GM19397 (cell line): ENCODE results near the gene MYL9.
"Not testable (repeated sequence)": the region's sequence is repeated elsewhere in the genome, so short reads cannot be mapped to it uniquely, and the experiment has no call there.

Source experiments
- ATAC-seq: cut with Tn5 transposase; IDR thresholded peaks from one replicate; pipeline ENCODE4 v1.9.1; 2021; ENCODE audit warnings: mild to moderate bottlenecking, moderate library complexity; ENCODE audit not compliant: unreplicated experiment

The MYL9 gene

DNA sequence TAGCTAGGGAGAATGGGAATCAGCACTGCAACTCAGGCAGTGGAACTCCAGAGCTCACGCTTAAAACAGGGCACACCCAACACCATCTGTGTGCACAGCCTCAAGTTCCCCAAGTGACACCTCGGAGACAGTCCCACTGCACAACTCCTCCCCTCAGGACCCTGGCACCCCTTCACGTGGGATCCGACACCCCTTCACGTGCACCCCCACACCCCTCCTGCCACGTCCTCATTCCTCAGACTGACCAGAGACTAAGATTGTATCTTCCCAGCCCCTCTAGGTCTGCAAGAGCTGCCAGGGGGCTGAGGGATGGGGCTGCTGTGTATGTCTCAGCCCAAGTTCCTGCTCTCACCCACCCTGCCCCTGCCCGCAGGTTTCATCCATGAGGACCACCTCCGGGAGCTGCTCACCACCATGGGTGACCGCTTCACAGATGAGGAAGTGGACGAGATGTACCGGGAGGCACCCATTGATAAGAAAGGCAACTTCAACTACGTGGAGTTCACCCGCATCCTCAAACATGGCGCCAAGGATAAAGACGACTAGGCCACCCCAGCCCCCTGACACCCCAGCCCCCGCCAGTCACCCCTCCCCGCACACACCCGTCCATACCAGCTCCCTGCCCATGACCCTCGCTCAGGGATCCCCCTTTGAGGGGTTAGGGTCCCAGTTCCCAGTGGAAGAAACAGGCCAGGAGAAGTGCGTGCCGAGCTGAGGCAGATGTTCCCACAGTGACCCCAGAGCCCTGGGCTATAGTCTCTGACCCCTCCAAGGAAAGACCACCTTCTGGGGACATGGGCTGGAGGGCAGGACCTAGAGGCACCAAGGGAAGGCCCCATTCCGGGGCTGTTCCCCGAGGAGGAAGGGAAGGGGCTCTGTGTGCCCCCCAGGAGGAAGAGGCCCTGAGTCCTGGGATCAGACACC lies 7.6 kb downstream of the MYL9 start:
- ATAC-seq: no peak

DNA sequence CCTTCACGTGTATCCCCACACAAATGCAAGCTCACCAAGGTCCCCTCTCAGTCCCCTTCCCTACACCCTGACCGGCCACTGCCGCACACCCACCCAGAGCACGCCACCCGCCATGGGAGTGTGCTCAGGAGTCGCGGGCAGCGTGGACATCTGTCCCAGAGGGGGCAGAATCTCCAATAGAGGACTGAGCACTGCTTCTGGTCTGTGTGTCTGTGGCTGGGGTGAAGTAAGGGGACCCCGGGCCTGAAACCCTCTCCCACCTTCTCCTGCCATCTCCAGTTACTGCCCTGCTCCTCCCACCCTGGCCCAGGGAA lies 8.3 kb downstream of the MYL9 start:
- ATAC-seq: no peak

DNA sequence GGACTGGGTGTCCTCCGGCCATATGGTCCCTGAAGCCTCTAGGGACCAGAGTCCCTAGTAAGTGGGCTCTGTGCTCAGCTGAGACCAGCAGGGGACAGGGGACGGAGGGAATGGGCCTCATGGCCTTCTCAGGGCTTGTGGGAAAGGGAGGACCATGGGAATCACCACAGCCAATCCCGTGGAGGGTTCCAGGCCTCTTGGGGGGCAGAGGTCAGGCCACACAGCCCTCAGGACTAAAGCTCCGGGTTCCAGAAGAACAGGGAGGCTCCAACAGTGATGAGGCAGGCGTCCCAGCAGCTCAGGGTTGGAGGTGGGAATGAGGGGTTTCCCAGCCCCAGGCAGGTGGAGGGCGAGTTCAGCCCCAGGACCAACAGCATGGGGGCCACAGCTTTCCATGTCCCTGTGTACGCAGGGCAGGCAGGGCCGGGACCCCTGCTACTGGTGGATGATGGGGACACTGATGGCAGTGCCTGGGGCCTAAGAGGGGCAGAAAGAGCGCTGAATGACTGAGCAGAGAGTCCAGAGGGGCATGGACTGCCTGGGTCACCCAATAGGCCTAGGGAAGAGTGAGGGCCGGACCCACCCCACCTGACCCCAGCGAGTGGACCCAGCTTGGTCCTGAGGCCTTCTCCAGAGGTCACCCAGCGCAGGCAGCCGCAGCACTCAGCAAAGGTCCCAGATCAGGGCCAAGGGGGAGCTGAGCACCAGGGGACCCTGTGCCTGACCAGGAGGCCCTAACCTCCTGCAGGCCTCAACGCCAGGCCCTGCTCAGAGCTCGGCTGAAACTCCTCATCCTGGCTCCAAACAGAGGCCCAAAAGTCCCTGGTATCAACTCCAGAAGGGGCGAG lies 8.8 kb downstream of the MYL9 start:
- ATAC-seq: no peak

DNA sequence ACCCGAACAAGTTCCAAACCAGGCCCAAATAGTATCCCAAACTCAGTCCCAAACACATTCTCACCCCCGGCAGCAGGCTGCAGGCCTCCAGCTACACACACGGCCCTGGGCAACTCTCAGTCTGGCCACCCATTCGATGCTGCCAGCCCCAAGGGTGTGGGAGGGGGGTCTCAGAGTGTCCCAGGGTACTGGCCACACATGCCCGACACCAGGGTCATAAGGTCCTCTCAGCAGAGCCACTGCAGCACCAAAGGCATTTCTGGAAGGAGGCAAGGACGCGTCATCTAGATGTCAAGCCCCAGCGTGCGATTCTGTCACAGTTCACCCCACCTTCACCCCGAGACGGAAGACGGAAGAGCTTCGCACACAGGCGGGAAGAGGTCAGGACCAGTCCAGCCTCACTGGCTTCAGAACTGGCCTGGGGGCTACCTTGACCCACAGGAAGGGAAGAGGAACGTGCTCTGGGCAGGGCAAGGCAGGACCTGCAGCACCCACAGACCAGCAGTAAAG lies 9.5 kb downstream of the MYL9 start:
- no peak for ATAC-seq

DNA sequence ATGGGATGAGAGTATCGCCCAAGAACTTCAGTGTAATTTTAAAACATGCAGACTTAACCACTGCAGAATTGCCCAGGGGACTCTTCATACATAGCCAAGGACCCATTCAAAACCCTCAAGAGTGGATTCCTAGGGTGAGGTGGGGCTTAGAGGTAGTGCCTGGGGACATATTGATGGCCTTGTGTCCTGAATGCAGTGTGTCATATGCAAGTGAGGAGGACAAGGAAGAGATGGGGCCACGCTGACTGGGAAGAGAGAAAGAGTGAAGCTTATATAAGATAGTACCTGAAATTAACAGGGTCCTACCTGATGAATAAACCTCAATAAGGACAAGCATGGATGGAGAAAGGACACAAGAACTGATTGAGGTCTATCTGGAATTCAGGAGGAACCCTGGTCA lies 13.9 kb downstream of the MYL9 start:
- ATAC-seq: no peak

DNA sequence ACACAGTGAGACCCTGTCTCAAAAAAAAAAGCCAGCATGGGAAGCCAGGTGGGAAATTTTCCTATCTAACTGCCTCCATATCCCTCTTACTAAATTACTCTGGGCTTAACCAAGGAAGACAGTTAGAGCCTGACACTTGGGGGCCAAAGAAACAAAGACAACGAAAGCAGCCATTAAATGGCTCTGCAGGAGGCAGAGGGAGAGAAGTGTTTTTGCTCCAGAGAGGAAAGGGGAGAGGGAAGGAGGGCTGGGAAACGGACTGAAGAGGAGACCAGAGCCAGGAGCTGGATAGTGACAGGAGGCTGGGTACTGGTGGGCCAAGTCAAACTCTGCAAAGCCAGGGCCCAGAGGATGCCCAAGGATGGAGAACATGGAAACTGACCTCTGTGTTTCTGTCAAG lies 21.4 kb downstream of the MYL9 start:
- no peak for ATAC-seq

DNA sequence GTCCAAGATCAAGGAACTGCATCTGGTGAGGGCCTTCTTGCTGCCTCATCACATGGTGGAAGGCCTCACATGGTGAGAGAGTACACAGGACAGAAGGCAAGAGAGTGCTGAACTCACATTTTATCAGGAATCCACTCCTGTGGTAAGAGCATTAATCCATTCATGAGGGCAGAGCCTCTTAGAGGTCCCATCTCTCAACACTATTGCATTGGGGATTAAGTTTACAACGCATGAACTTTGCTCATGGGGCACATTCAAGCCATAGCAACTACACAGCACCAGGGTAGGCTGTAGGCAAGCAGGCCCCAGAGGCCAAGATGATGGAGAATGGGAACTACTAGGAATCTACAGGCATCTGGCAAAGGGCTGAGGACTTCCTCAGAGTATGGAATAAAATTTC lies 22.1 kb downstream of the MYL9 start:
- no peak for ATAC-seq

DNA sequence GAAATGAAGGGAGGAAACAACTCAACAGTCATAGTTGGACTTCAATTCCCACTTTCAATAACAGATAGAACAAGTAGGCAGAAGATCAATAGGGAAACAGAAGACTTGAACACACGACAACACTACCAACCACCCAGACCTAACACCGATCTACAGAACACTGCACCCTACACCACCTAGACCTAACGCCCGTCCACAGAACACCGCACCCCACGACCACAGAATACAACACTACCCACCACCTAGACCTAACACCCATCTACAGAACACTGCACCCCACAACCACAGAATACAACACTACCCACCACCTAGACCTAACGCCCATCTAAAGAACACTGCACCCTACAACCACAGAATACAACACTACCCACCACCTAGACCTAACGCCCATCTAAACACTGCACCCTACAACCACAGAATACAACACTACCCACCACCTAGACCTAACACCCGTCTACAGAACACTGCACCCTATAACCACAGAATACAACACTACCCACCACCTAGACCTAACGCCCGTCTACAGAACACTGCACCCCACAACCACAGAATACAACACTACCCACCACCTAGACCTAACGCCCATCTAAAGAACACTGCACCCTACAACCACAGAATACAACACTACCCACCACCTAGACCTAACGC lies 22.9 kb downstream of the MYL9 start:
- not testable (repeated sequence) for ATAC-seq

DNA sequence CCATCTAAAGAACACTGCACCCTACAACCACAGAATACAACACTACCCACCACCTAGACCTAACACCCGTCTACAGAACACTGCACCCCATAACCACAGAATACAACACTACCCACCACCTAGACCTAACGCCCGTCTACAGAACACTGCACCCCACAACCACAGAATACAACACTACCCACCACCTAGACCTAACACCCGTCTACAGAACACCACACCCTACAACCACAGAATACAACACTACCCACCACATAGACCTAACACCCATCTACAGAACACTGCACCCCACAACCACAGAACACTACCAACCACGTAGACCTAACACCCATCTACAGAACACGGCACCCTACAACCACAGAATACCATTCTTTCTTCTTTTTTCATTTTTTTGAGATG lies 23.4 kb downstream of the MYL9 start:
- ATAC-seq: not testable (repeated sequence)

DNA sequence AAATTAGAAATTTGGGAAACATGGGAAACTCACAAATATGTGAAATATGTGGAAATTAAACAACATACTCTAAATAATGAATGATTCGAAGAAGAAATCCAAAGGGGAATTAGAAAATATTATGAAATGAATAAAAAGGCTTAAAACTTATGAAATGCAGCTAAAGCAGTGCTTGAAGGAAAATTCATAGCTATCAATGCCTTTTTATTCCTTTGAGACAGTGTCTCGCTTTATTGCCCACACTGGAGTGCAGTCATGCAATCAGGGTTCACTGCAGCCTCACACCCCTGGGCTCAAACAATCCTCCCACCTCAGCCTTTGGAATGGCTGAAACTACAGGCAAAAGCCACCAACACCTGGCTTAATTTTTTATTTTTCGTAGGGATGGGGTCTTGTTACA lies 24.2 kb downstream of the MYL9 start:
- no peak for ATAC-seq

DNA sequence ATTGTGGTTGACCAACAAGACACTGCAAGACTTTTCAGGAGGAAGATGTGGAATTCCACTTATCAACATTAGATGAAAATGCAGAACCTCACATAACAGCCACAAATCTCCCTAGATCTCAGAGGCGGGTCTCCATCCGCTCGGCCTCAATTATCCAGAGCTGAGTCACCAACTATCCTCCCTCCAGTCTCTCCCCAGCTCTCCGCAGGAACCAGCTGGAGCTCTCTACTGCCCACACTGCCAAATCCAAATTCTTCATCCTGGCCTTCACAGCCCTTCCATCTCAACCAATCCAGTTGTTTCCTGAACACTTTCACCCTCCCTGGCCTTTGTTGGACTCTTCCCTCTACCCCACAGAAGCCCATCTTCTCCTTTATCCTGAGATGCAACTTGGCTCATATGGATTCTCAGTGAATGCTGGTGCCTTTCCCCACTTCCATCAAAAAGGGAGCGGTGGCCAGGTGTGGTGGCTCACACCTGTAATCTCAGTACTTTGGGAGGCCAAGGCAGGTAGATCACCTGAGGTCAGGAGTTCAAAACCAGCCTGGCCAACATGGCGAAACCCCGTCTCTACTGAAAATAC lies 28.6 kb downstream of the MYL9 start:
- ATAC-seq: no peak

DNA sequence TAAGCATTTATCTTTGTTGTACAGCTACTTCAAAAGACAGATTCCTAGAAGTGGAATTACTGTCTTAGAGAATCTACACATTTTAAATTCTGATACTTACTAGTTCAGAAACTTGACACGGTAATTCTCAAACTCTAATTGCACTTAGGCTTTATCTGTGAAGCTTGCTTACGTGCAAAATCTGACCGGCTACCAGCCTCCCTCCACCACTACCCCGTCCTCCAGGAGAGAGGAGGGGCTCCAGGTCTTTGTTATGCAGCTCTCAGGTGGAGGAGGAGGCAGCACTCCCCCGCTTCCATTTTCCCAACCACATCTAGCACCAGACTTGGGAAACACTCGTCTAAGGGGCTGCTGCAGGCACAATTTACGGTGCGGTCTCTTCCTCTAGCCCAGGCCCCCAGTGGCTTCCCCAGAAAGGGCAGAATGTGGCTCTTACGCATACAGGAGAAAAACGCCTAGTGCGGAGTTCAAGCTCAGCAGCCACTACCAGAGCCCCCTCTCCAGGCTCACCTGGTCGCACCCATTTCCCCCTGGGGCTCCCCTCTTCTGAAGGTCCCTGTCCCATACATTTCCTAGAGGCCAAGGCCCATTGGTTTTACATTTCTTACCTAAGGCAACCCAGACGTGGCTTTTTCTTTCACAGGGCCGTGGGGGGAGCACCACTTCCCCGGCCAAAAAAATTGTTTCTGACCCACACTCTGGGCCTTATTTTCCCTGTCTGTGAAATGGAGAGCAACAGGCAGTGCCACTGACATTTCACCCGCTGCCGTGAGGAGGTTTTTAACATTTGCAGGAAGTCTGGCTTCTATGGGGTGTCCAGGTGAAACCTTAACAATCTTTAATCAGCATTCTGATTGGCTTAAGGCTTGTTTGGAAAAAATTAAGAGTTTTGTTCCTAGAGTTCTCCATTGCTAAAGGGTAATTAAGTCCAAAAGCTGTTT lies 30.5 kb downstream of the MYL9 start:
- no peak for ATAC-seq

DNA sequence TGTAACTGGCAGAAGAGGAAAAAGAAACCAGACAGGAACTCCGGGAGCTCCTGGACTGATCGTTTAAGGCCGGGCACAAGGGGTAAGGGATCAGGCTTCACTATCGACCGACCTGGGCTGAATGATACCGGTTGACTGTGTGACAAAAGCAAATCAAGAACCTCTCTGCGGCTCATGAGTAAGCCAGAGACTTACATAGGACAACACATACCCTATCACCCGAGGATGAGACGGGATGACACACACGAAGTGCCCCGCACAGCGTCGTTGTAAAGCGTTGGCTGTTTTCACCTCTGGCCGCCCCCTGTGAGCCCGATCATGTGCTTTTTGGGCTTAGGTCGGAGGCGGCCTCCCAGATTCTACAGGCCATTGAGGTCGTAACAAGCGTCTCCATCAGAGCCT lies 31.4 kb downstream of the MYL9 start:
- no peak for ATAC-seq

DNA sequence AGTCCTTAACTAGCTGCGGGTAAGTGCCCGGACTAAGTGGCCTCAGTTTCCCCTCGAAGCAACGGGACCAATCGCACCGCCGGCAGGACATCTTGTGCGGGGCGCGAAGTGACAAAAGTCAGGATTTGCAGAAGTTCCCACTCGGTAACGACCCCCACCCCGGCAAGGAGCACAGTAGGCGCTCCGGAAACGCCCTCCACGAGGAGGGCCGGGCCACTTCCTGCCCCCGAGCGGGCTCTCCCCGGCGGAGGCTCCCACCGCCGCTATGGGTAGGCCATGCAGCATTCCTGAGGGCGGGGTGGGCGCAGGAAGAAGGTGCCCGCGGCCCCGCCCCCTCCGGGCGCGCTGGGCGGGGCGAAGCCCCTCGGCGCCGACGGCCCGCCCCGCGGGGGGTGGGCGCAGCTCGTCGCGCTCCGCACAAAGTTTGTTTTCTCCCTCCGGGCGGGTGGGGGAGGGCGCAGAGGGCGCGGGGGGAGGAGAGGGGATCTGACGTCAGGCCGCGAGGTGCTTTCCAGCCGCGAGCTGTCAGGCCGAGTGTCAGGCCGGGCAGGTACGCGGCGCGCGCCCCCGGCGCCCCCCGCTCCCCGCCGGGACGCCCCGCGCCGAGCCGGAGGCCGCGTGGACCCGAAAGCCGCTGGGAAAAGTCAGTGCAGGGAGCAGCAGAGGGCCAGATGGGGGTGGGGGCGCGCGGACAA lies 31.9 kb downstream of the MYL9 start, which contains the start of gene TGIF2:
Gene TGIF2, plus strand, starts transcription at position 495 of the 695 bp plus-strand sequence. CDS start 5,178 bp downstream, outside the sequence.
- peak; percentile 69 for ATAC-seq

DNA sequence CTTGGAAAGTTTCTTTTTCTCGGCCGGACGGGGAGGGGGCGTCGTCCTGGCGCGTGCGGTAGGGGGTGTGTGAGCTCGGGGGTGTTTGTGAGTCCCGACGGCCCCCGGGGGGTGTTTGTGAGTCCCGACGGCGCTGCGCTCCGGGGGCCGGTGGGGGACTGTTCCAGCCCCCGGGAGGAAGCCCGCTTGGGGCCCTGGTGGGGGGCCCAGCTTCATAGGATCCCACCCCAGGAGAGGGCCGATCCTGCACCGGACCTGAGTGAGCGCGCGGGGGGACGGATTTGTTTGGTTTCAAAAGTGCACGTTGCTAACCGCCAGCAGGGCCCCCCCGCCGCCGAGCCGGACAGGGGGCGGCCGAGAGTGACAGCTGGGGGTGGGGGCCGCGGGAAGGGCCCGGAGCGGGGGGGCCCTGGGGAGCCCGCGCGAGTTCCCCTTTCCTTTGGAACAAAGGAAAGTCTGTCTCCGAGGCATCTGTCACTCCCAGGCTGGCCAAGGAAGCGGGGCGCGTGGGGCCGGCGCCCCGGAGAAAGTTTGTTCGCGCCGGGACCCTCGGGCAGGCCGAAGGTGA lies 32.6 kb downstream of the MYL9 start:
- no peak for ATAC-seq

DNA sequence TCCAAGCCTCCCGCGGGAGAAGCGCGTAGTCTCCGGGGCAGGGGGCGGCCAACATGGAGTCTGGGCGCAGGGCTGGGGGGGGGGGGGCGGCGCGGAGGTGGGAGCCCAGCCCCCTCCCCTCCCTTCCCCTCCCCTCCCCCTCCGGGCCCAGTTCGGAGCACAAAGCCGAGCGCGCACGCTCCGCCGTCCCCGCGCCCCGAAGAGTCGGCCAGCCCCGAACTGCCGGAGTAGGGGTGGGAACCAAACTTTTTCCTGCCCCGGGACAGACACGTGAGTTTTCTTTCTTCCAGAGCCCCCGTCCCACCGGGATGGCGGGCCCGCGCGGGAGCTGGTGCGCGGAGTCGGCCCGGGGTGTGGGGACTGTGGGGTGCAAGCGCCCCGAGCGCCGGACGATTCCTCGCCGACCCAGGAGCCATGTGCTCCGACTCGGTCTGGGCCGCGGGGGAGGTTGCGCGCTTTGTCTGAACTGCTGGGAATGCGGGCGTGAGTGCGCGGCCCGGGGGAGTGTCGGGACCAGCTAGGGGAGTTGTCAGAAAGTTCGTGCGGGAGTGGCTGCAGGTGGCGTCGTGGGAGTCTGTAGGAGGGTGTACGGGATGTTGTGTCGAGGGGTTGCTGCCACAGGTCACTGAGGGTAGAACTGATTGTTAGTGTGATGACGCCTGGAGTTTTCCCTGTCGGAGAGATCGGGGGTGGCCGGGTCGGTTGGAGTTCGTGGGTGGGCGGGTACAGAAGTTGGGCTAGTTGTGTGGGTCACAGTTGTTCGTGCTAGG lies 33.2 kb downstream of the MYL9 start:
- no peak for ATAC-seq

DNA sequence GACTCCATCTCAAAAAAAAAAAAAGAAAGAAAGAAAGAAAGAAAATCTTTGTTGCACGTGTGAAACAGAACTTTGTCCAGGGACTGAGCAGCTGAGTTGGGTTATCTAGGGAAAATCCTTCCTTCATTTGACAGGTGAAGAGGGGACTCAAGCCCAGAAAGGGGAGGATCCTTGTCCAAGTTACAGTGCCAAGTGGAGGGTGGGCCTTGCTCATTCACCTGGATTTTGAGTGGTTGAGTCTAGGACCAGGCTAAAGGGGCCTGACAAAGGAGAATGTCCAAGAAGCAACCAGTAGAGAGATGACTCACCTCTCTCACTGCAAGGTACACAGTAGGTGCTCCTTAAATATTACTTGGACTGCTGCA lies 34.7 kb downstream of the MYL9 start:
- ATAC-seq: no peak

DNA sequence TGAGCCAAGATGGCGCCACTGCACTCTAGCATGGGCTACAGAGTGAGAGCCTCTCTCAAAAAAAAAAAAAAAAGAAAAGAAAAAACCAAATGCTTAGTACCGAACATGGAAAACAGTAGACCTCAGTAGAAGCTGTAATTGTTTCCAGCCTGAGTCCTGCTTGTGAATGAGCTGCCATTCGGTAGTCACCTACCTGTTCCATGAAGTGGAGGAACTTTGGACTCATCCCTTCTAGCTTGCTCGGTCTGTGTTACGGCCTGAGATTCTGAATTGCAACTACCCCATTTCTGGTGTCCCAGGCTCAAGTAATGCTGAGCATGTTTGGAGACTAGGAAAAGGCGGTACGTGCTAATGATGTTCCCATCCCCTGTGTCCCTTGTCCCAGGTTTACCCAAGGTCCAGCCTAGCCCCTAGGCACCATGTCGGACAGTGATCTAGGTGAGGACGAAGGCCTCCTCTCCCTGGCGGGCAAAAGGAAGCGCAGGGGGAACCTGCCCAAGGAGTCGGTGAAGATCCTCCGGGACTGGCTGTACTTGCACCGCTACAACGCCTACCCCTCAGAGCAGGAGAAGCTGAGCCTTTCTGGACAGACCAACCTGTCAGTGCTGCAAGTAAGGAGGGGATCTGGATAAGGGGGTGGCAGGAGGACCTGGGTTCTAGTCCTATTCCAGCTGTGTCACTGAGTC lies 37.2 kb downstream of the MYL9 start:
- ATAC-seq: no peak
